CD4-positive, CD25-positive, alpha-beta regulatory T cell (primary cell): ENCODE measurements around the gene WDR88. TPM values are rescaled to one million over a fixed set of nuclear protein-coding genes. Genes with fewer than 3 reads are reported as not detected.
"Not testable (repeated sequence)": the region's sequence is repeated elsewhere in the genome, so short reads cannot be mapped to it uniquely, and the experiment has no call there.

Source experiments
- ATAC-seq, 2 donors: fragments of 150-1000 bp; cut with Tn5 transposase; one replicate each; pipeline ENCODE4 v1.10.0; 2021; ENCODE audit warnings: low read depth in 2 of 2, moderate number of reproducible peaks in 2 of 2, moderate library complexity in 1 of 2
- DNase-seq, 3 donors: peaks; one replicate each; pipeline versions ENCODE4 v3.0.0 to v3.0.0-alpha.2; 2012 to 2022; ENCODE audit warnings: mixed read lengths in 1 of 3
- H3K27ac ChIP-seq: one replicate; pipeline ENCODE4 v1.7.0; 2013; ENCODE audit warnings: mild to moderate bottlenecking, low read length; ENCODE audit not compliant: insufficient read depth, poor library complexity, severe bottlenecking
- H3K27me3 ChIP-seq: one replicate; pipeline ENCODE4 v1.7.0; 2013; ENCODE audit warnings: low read length; ENCODE audit not compliant: control insufficient read depth, insufficient read depth
- H3K36me3 ChIP-seq: one replicate; pipeline ENCODE4 v1.7.0; 2013; ENCODE audit warnings: mild to moderate bottlenecking, low read length, moderate library complexity; ENCODE audit not compliant: control insufficient read depth, insufficient read depth
- H3K4me1 ChIP-seq: 2 replicates; pipeline ENCODE4 v1.7.0; 2013; ENCODE audit warnings: mild to moderate bottlenecking, low read length; ENCODE audit not compliant: insufficient read depth, control insufficient read depth, poor library complexity, severe bottlenecking
- H3K4me3 ChIP-seq: one replicate; pipeline ENCODE4 v1.7.0; 2013; ENCODE audit warnings: low read depth, mild to moderate bottlenecking, low read length, moderate library complexity
- H3K9me3 ChIP-seq, 2 experiments: 1 replicate in 1 of 2; 2 replicates in 1 of 2; pipeline ENCODE4 v1.7.0; 2013; ENCODE audit warnings: low read length in 2 of 2, mild to moderate bottlenecking in 1 of 2, moderate library complexity in 1 of 2; ENCODE audit not compliant: control insufficient read depth in 2 of 2
- H3K27ac Mint-ChIP-seq, 3 donors: one replicate each; pipeline ENCODE4 v1.8.0; 2020 to 2022; ENCODE audit warnings: mild to moderate bottlenecking in 3 of 3, mixed read lengths in 3 of 3, moderate library complexity in 2 of 3
- H3K27me3 Mint-ChIP-seq: one replicate; pipeline ENCODE4 v1.8.0; 2022; ENCODE audit warnings: mild to moderate bottlenecking, mixed read lengths
- H3K36me3 Mint-ChIP-seq: one replicate; pipeline ENCODE4 v1.8.0; 2020; ENCODE audit warnings: mixed read lengths
- H3K4me1 Mint-ChIP-seq, 4 donors: one replicate each; pipeline ENCODE4 v1.8.0; 2020 to 2022; ENCODE audit warnings: mixed read lengths in 4 of 4, mild to moderate bottlenecking in 1 of 4
- H3K4me3 Mint-ChIP-seq, 4 donors: one replicate each; pipeline ENCODE4 v1.8.0; 2020 to 2022; ENCODE audit warnings: mild to moderate bottlenecking in 4 of 4, mixed read lengths in 4 of 4, moderate library complexity in 3 of 4
- H3K9me3 Mint-ChIP-seq, 7 donors: one replicate each; pipeline ENCODE4 v1.8.0; 2020 to 2022; ENCODE audit warnings: mixed read lengths in 7 of 7, mild to moderate bottlenecking in 3 of 7, moderate library complexity in 2 of 7
- polyA plus RNA-seq, 4 donors: library from polyadenylated mRNA; unstranded; fragments of 300-500 nt; fragmentation: Illumina TruSeq; gene quantifications; one replicate each; pipeline ENCODE4 v1.2.3, GENCODE V29; 2021
- total RNA-seq: library from RNA; stranded (reverse); gene quantifications from one replicate; pipeline ENCODE4 v1.2.3, GENCODE V29; 2022

WDR88 gene
- total and polyA plus RNA-seq, 5 donors from 2014 or later, result 0.09 to 0.24 TPM; not detected in 3

- no peak for ATAC-seq
- H3K36me3 Mint-ChIP-seq, result no peaks in the 10 kb centered on the region
- no peaks in the 10 kb centered on the region for H3K9me3 ChIP-seq
- no peak overlapping the region for H3K4me3 Mint-ChIP-seq
- peaks cover 2% of the 10 kb centered on the region for H3K4me1 ChIP-seq
- H3K4me3 ChIP-seq, result no peak overlapping the region
- no peaks in the 10 kb centered on the region for H3K27me3 ChIP-seq
- H3K27ac Mint-ChIP-seq, result no peak overlapping the region
- H3K27ac ChIP-seq, result no peak overlapping the region
- no peak for DNase-seq
- H3K9me3 Mint-ChIP-seq, result peaks cover 0 to 6% (median 0%) of the 10 kb centered on the region in 7 donors
- peaks cover 45% of the 10 kb centered on the region for H3K27me3 Mint-ChIP-seq
- peaks cover 0 to 2% (median 0%) of the 10 kb centered on the region in 4 donors for H3K4me1 Mint-ChIP-seq
- no peaks in the 10 kb centered on the region for H3K36me3 ChIP-seq
Observed at GRCh38 chr19:33220115-33220514, 88.2 kb downstream of the WDR88 start.

- H3K27ac ChIP-seq, result no peak overlapping the region
- H3K9me3 ChIP-seq, result no peaks in the 10 kb centered on the region
- H3K27me3 ChIP-seq, result no peaks in the 10 kb centered on the region
- DNase-seq (no peak), ATAC-seq (no peak)
- H3K36me3 Mint-ChIP-seq, result no peaks in the 10 kb centered on the region
- H3K4me1 Mint-ChIP-seq, result peaks cover 0 to 3% (median 0%) of the 10 kb centered on the region in 4 donors
- peaks cover 6% of the 10 kb centered on the region for H3K4me1 ChIP-seq
- H3K27me3 Mint-ChIP-seq, result peaks cover 47% of the 10 kb centered on the region
- H3K27ac Mint-ChIP-seq, result peak overlapping the region in 1 of 3 donors; percentile 87
- peaks cover 0 to 6% (median 0%) of the 10 kb centered on the region in 7 donors for H3K9me3 Mint-ChIP-seq
- no peak overlapping the region for H3K4me3 Mint-ChIP-seq
- H3K4me3 ChIP-seq, result no peak overlapping the region
- no peaks in the 10 kb centered on the region for H3K36me3 ChIP-seq
Observed at GRCh38 chr19:33220735-33221134, 88.8 kb downstream of the WDR88 start.

GRCh38 chr19:33221638-33222037 lies 89.7 kb downstream of the WDR88 start:
- Histone ChIP-seq H3K36me3 (no peaks in the 10 kb centered on the region), H3K27ac (no peak overlapping the region), H3K4me3 (no peak overlapping the region), H3K27me3 (no peaks in the 10 kb centered on the region), H3K9me3 (no peaks in the 10 kb centered on the region), H3K4me1 (peaks cover 12% of the 10 kb centered on the region)
- H3K4me3 Mint-ChIP-seq, result no peak overlapping the region
- no peak overlapping the region for H3K27ac Mint-ChIP-seq
- peaks cover 0 to 10% (median 5%) of the 10 kb centered on the region in 4 donors for H3K4me1 Mint-ChIP-seq
- no peaks in the 10 kb centered on the region for H3K36me3 Mint-ChIP-seq
- peaks cover 0 to 8% (median 0%) of the 10 kb centered on the region in 7 donors for H3K9me3 Mint-ChIP-seq
- no peak for DNase-seq
- H3K27me3 Mint-ChIP-seq, result peaks cover 55% of the 10 kb centered on the region
- ATAC-seq, result no peak

- DNase-seq, ATAC-seq, H3K27ac Mint-ChIP-seq, H3K36me3 Mint-ChIP-seq, H3K4me3 ChIP-seq, H3K4me3 Mint-ChIP-seq, H3K27me3 ChIP-seq, H3K27ac ChIP-seq, H3K36me3 ChIP-seq, H3K9me3 ChIP-seq: not testable (repeated sequence)
- peaks cover 12% of the 10 kb centered on the region for H3K4me1 ChIP-seq
- H3K4me1 Mint-ChIP-seq, result peaks cover 0 to 12% (median 5%) of the 10 kb centered on the region in 4 donors
- H3K9me3 Mint-ChIP-seq, result peaks cover 0 to 11% (median 0%) of the 10 kb centered on the region in 7 donors
- H3K27me3 Mint-ChIP-seq, result peaks cover 58% of the 10 kb centered on the region
Observed at GRCh38 chr19:33222255-33222654, 90.3 kb downstream of the WDR88 start.

- Mint-ChIP-seq H3K27me3 (peaks cover 79% of the 10 kb centered on the region), H3K36me3 (peaks cover 6% of the 10 kb centered on the region), H3K9me3 (peaks cover 1 to 21% (median 8%) of the 10 kb centered on the region in 7 donors), H3K27ac (no peak overlapping the region), H3K4me1 (peaks cover 2 to 12% (median 7%) of the 10 kb centered on the region in 4 donors), H3K4me3 (peak overlapping the region in 3 of 4 donors; percentile 12 to 57 (median 47))
- Histone ChIP-seq H3K9me3 (peaks cover 17 to 21% of the 10 kb centered on the region in 2 experiments), H3K4me3 (no peak overlapping the region), H3K27me3 (peaks cover 21% of the 10 kb centered on the region), H3K27ac (no peak overlapping the region), H3K36me3 (no peaks in the 10 kb centered on the region), H3K4me1 (peaks cover 12% of the 10 kb centered on the region)
- no peak for DNase-seq
- no peak for ATAC-seq
Observed at GRCh38 chr19:33224694-33225457, 93.0 kb downstream of the WDR88 start.

Other genes with a start within 250 kb of the WDR88 start
- 10.8 TPM for gene CEP89, start 160.2 kb upstream of the WDR88 start, total RNA-seq
- gene CEP89, start 160.2 kb upstream of the WDR88 start, polyA plus RNA-seq, result 10 to 100 TPM in 2 of 4 donors, 1 to 10 TPM in 2; 8.7 to 11.3 (median 9.7) TPM
- gene FAAP24, start 159.9 kb upstream of the WDR88 start, total RNA-seq, result 1.2 TPM
- gene FAAP24, start 159.9 kb upstream of the WDR88 start, polyA plus RNA-seq, result 1 to 10 TPM; 2.3 to 3.4 (median 3.2) TPM
- gene RHPN2, start 67.2 kb upstream of the WDR88 start, total RNA-seq, result 0.37 TPM
- gene RHPN2, start 67.2 kb upstream of the WDR88 start, polyA plus RNA-seq, result under 1 TPM; 0.17 to 0.76 (median 0.31) TPM
- 9.6 TPM for gene GPATCH1, start 50.9 kb upstream of the WDR88 start, total RNA-seq
- gene GPATCH1, start 50.9 kb upstream of the WDR88 start, polyA plus RNA-seq, result 1 to 10 TPM; 3.9 to 7.0 (median 4.8) TPM
- not detected for gene LRP3, start 62.2 kb downstream of the WDR88 start, total RNA-seq
- not detected for gene LRP3, start 62.2 kb downstream of the WDR88 start, polyA plus RNA-seq
- not detected for gene SLC7A10, start 93.7 kb downstream of the WDR88 start, total RNA-seq
- gene SLC7A10, start 93.7 kb downstream of the WDR88 start, polyA plus RNA-seq, result under 1 TPM in 2 of 4 donors, not detected in 2; 0.15 to 0.19 TPM
- gene CEBPA, start 170.4 kb downstream of the WDR88 start, total RNA-seq, result 3.8 TPM
- gene CEBPA, start 170.4 kb downstream of the WDR88 start, polyA plus RNA-seq, result 1 to 10 TPM in 3 of 4 donors, under 1 TPM in 1; 0.72 to 3.5 (median 1.5) TPM
- gene CEBPG, start 241.6 kb downstream of the WDR88 start, total RNA-seq, result 19.9 TPM
- gene CEBPG, start 241.6 kb downstream of the WDR88 start, polyA plus RNA-seq, result 10 to 100 TPM; 10.5 to 16.4 (median 13.2) TPM